GM19397 (cell line): ENCODE data around the gene ANO3.

Experiments used
- ATAC-seq: cut with Tn5 transposase; IDR thresholded peaks from one replicate; pipeline ENCODE4 v1.9.1; 2021; ENCODE audit warnings: mild to moderate bottlenecking, moderate library complexity; ENCODE audit not compliant: unreplicated experiment

ANO3 gene

DNA sequence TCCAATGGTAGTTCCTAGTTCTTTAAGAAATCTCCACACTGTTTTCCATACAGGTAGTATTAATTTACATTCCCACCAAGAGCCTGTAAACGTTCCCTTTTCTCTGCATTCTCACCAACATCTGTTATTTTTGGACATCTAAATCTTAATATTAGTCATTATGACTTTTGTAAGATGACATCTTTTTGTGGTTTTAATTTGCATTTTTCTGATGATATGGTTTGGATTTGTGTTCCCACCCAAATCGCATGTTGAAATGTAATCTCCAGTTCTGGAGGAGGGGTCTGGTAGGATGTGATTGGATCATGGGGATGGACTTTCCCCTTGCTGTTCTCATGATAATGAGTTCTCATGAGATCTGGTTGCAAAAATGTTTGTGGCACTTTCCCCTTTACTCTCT lies 151.2 kb downstream of the ANO3 start:
- ATAC-seq = no peak

DNA sequence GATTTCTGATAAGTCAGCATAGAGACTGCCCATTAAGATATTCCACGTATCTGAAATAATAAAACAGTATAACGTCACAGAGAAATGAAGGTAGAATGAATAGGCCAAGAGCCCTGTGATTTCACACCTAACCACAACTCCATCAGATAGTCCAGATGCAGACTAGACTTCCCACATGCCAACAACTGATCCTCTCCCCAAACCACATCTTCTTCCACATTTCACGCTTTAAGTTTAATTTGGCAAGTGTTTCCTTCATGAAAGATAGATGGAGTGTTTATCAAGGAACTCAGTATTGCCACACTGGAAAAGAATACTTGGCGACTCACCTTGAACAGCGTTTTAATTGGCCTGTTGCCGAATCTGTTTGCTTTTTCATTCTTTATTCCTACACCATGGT lies 158.6 kb downstream of the ANO3 start:
- ATAC-seq = no peak

DNA sequence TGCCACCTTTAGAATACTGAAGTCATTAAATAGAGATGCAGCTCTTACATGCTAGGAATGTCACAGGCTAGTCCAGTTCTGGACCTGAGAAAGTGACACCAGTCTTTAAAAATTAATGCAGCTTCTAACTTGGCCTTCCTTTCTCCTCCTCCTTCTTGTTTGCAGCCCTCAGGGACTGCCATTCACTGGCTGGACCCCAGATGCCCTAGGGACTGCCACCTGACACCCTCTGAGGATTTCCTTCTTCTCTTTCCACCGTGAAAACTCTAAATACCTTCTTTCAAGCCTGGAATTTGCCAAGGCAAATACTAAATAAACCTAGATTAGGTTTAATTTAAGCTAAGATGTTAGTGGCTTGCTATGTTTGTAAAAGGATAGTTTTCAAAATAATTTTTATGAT lies 161.7 kb downstream of the ANO3 start:
- no peak for ATAC-seq

DNA sequence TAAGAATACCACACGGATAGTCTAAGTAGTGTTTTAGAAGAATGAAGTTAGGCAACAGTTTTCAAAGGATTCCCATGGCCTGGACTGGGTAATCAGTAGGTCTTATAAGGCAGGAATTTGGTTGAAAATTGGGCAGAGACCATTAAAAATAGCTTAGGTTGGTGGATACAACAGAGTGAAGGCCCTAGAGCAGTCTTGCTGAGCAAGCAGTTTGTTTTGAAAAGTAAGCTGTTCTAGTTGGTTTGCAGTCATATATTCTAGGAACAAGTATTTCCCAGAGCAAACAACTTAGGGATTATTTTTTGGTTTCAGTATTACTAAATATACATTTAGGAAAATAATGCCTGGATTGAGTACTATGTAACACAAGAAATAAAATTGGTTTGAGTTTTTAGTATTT lies 175.3 kb downstream of the ANO3 start:
- ATAC-seq = no peak

DNA sequence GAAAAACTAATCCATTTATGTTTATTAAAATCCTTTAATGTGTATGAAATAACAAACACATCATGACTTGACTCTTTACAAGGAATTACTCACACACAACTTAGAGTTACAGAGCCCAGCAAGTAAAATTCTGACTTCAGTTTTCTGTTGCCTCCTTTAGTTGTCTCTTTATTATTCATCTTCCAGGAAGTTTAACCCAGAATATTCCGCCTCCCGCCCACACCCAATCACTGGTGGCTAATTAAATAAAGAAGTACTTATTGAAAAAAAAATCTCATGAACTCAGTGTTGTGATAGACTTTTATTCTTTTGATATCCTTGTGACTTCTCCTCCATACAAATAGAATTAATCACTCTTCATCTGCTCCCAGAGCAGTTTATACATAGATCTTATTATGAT lies 178.2 kb downstream of the ANO3 start:
- ATAC-seq = no peak

DNA sequence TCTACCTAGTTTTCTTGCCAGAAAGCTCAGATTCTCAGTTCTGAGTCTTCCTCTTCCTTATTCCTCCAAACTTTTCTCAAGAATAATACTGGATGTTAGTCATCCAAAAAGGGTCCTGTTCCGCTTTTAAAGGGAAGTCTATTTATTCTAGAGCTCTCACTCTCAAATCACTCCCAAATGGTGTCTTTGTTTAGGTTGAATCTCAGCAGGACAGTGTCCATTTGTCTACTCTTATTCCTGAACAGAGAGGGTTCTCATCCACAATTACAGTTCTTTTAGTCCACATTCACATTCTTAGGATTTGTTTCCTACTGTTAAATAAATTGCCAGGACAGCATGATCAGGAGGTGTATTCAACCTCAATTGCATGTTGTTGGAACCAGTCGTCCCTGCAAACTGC lies 178.8 kb downstream of the ANO3 start:
- ATAC-seq = no peak

DNA sequence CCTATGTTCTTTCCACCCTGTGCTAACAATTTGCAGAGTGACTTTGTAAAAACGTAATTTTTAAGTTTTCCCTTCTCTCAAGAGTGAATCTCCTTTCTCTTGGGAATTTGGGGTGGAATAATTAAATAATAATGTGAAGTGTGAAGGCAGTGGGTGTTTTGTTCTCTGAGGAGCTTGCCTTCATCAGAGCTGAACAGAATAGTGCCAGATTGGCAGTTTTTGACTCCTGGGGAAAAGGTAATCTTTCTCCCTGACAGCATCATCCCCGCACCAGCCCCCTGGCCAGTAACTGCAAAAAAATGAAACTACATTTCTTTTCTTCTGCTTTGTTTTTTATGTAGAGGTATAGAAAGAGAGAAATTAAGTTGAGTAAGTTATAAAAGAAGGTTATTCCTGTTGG lies 180.3 kb downstream of the ANO3 start:
- no peak for ATAC-seq

DNA sequence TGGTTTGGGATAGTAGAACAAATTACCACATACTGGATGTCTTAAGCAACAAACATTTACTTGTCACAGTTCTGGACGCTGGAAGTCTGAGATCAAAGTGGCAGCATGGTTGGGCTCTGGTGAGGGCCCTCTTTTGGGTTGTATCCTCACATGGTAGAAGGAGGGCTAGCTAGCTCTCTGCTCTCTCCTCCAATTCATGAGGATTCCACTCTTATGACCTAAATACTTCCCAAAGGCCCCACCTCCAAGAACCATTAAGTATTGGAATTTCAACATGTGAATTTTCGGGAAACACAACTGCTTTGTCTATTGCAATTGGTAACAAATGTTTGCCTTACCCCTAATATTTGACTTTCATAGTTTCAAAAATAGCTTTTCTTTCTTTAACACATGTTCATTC lies 187.5 kb downstream of the ANO3 start:
- no peak for ATAC-seq

DNA sequence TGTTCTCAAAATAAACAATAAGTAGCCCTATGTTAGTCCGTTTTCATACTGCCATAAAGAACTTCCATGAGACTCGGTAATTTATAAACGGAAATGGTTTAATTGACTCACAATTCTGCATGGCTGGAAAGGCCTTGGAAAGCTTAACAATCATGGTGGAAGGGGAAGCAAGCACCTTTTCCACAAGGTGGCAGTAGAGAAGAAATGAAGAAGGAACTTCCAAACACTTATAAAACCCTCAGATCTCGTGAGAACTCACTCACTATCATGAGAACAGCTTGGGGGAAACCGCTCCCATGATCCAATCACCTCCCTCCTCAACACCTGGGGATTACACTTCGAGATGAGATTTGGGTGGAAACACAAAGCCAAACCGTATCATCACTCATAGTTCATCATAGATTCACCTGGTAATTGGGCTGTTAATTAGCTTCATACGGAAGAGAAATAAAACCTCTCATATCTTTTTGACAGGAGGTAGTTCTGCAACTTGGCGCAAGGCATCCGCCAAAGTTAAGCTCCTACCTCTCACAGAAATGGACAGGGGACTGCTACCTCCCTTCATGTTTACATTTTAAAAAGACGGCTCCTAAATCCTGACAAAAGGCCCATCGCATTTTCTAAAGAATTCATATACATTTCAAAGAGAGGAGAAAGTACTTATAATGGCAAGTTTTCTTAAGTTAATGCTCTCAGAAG lies 191.1 kb downstream of the ANO3 start:
- no peak for ATAC-seq

DNA sequence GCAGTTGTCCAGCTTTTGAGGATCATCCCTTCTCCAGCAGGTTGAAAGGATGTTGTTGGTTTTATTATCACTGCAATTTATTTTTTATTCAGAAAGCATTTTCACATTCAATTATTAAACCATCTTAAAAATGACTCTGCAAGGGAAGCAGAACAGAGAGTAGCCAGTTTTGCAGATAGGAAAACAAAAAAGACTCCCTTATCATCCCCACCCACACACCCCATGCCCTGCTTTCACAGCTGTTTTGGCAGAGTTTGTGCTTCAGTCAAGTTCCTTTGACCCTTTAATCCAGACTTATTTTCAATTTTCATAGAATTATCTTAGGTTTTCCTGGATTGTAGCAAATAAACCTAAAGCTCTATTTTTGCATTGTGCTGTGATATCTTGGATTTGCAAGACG lies 195.8 kb downstream of the ANO3 start:
- no peak for ATAC-seq

DNA sequence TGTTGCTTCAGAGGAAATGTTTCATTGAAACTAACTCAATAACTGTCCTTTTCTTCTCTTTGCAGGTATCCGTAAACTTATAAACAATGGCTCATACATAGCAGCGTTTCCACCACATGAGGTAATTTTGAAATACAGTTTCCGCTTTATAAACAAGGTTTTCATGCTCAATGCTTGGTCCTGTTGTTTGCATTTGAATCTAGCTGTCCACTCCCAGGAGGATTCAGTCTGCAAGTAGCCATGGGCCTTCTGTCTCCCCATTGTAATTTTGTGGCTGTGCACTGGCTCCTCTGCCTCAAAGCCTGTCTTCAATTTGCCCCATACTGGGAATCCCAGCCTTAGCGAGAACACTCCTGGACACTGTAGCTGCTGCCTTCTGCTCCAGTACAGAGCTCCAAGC lies 205.4 kb downstream of the ANO3 start:
- no peak for ATAC-seq

DNA sequence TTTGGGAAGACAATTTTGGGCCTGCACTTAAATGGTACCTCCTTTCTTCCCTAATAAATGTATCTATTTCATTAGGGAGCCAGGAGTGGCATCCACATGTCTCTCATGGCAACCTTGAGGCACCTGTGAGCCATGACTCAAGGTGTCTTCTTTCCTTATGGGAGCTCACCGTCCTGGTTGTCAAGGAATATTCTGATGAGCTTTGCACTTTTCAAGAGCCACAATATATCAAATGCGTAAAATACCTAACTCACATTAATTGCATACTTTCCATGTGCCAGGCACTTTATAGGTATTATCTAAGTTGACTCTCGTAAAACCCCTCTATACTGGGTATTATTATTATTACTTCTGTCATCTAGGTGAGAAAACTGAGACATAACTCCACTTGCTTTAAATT lies 207.6 kb downstream of the ANO3 start:
- no peak for ATAC-seq

DNA sequence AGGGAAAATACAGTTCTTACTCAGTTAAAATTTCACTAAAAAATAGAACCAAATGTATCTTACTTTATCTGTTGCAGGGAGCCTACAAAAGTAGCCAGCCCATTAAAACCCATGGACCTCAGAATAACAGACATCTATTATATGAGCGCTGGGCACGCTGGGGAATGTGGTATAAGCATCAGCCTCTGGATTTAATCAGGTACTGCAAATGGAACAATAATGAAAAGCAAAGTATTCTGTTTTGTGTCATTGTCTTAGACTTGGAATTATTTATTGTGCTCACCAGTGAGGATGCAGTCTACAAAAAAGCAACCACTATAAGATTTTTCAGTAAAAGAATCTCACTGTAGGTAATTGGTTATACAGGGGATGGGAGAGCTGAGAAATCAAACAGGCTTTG lies 209.9 kb downstream of the ANO3 start:
- no peak for ATAC-seq

DNA sequence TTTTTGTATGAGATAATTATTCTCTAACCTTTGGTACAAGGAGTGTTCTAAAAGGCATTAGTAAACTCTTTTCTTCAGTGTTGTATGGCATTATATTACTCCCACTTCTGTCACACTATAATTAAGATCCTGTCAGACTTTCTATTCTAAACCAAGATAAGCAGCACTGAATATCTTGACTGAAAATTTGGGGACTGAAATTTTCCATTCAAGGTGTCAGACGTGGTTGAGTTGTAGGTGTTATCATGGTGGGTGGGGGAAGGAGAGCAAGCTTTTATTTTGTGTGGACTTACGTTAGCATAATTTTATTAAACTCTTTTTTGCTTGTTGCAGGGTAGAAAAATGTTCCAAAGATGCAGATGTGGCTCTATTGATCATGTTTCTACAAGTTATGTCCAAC lies 217.2 kb downstream of the ANO3 start:
- no peak for ATAC-seq

DNA sequence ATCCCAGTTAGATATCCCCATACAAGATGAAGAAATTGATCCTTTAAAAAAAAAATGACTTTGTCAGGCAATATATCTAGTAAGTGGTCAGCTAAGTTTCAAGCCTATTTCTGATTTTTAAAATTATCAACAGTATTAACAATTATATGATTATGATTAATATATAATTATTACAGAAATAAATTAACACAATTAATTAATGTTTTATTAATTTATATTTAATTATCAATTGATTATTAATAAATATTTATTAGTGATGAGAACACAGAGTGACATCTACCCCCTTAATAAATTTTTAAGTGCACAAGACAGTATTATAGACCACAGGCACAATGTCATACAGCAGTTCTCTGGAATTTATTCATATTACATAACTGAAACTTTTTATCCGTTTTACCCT lies 218.1 kb downstream of the ANO3 start:
- ATAC-seq = no peak

DNA sequence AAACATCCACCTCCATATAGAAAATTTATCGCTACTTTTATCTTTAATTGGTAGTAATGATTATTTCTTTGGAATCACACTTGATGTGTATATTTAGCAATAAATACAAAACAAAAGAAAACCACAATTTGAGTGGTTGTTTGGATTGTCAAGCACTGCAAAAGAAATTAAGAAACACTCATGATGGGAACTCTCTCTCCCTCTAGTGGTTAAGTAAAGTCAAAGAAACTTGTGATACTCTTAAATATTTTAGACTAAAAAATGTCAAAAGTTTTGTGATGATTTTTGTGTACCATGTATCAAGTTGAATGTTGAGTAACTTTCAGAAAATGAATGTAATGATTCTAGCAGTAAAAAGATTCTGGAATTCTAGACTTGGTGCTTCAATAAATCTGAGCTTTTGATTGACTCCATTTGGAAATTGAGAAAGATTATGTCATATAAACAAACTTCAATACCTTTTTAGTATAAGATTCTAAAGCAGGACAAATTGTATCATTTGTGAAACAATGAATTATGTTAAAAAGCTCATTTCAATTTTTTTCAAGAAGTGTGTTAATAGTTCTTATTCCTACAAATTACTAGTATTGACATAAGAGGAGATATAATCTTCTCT lies 219.4 kb downstream of the ANO3 start:
- ATAC-seq = no peak

DNA sequence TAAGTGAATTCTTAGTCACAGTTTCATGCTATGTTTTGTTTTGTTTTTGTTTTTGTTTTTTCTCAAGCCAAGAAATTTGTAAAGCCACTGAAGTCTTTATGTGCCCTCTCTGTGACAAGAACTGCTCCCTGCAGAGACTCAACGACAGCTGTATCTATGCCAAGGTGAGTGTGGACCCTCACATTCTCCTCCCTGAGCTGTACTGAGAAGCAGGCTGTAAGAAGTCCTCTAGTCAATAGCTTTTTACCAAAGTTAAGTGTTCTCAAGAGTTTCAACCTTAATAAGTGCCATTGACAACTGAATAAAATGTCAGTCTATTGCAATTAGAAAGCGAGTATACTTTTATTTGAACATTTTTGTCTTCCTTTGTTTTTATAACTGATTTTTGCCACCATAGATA lies 221.3 kb downstream of the ANO3 start:
- no peak for ATAC-seq

DNA sequence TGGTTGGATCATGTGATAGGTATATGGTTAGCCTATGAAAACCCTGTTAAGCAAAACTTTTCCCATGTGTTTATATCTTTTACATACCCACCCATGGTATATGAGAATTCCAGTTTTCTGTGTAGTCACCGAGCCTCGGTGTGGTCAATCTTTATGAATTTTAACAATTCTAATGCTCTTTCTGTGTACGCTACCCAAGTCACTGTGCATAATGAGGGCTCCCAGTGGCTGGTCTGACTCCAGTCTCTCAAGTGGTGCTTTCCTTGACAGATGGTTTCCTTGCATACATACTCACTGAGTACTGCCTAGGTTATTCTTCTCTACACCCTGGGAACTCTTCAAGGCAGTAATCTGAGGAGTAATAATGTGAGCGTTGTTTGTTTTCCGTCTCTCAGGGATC lies 222.5 kb downstream of the ANO3 start:
- ATAC-seq = no peak

DNA sequence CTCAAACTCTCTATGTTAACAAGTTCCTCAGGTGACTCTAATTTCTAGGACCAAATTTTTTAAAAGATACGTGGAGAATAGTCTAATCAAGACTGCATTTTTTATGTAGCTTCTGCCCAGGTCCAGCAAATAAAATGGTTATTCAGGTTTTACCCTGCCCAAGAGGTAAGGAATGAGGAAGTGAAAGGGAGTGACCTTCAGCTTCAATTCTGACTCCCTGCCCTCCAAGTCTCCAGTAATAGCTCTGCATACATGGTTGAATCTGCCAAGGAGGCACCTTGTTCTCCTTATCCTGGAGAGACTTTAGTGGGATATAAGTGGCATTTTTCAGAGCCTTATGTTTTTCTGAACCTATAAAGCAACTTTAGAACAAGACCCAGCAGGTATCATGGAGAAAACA lies 224.7 kb downstream of the ANO3 start:
- ATAC-seq = no peak

DNA sequence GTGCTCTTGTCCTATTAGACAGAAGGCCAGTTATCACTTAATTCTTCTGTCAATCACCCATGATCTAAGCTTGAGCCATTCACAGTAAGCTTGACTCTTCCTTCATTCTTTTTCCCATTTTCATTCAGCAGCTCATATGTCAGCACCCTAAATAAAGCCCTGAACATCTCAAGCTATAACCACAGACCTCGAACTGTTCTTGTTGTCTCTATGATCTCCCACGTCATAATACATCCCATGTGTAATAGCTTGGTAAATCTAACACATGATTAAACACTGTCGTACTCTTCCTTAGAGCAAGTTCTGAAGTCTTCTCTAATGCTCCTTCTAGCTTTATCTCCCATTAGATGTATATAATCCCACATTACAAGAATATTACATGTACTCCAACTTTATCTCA lies 225.7 kb downstream of the ANO3 start:
- ATAC-seq = no peak

DNA sequence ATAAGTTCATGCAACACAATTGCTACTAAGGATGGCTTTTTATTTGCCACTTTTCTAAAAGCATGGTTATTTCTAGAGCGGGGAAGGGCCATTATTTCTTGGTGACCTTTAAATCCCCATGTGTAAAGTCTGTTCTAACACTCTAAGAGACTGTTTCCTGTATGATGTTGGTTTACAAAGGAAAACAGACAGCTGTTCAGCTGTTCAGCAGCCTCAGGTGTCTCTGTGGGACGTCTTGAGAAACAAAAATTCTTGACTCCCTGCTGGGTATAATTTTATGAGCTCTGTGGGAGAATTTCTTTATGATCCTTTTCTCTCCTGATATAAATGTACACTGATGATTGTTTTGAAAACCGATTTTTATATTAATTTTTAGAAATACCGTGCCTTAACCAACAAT lies 226.3 kb downstream of the ANO3 start:
- no peak for ATAC-seq

DNA sequence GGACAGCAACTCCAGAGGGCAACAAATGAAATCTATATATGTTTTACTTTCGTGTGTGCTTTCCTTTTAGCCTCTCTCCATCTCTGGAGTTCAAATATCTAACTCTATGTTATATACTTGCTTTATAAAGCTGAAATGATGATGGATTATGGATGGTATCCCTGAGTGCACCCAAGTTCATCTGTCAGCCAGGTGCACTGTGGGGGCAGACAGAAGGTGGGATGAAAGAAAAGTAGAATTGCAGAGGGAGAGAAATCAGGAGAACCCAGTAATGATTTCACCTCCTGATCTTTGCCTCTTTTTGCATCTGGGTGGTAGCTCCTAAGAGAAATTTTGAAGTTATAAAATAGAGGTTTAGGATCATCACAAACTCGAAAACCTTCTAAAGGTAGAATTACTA lies 237.7 kb downstream of the ANO3 start:
- ATAC-seq = no peak
